ENCODE results near the gene DMAC2.
"Not testable (repeated sequence)": the region's sequence is repeated elsewhere in the genome, so short reads cannot be mapped to it uniquely, and the experiment has no call there.

Gene DMAC2

DNA sequence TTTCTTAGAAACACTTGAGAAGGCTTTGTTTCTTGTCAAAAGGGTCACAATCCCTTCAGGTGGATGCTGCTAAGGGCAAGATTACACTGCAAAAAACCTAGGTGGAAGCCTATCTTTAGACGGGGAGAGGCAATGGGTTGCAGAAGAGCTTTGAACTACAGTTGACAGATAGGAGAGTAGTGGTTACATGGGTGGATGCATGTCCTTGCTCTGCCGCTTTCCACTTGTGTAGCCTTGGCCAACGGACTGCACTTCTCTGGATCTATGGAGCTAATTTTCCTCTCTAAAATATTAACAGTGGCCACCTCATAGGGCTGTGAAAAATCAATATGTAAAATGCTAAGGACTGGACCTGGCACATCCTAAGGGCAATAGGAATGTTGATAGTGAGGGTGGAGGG, 41.1 kb downstream of the DMAC2 start:
- DNase-seq (ENCODE audit: low read depth) = no peak

GRCh38 chr19:41398050-41398418, 41.7 kb downstream of the DMAC2 start:
- DNase-seq (ENCODE audit: low read depth) = no peak

- DNase-seq (ENCODE audit: low read depth) = peak; percentile 99
Observed at GRCh38 chr19:41397086-41398049, 42.3 kb downstream of the DMAC2 start, which contains the start of the genes BCKDHA and EXOSC5. Gene BCKDHA, plus strand, starts transcription at chr19:41397818. Its CDS starts 10 bp downstream, at chr19:41397828. Gene EXOSC5, minus strand, starts transcription at chr19:41397359. Its CDS starts 31 bp downstream, at chr19:41397328.

DNA sequence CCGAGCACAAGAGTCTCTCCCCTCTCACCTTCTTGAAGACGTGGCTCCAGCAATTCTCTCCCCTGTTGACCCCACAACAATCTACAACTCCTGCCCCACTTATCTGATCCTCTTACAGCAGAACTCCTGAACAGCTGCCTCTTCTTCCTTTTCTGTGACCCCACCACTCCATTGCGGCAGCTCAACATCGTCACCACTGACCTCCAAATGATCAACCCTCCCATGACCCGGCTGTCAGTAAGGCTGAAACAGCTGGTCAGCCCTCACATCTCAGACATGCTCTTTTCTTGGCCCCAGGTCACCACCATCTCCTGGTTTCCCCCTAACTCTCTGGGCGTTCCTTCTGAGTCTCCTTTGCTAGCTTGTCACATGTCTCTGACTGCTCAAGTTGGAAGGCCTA, 44.4 kb downstream of the DMAC2 start:
- DNase-seq (ENCODE audit: low read depth) = no peak

GRCh38 chr19:41392775-41393174, 46.9 kb downstream of the DMAC2 start:
- DNase-seq (ENCODE audit: low read depth) = no peak

DNA sequence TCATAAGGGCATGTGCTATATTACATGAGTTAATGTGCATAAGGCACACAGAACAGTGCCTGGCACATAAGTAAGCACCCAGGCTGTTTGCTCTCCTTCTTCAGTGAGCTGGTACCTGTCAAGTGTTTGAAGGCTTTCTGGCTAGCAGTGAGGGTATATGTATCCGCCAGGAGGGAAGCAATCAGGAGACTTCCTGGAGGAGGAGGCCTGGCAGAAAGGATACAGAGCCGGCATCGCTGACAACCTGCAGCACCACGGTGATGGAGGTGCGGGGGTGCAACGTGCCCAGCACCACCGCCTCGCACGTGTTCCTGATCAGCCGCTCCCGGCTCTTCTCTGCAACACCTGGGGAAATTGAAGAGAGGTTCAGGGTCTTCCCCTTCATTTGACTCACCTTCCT, 48.1 kb downstream of the DMAC2 start:
- DNase-seq (ENCODE audit: low read depth) = no peak

GRCh38 chr19:41386442-41386841, 53.3 kb downstream of the DMAC2 start:
- no peak for DNase-seq (ENCODE audit: low read depth)

DNA sequence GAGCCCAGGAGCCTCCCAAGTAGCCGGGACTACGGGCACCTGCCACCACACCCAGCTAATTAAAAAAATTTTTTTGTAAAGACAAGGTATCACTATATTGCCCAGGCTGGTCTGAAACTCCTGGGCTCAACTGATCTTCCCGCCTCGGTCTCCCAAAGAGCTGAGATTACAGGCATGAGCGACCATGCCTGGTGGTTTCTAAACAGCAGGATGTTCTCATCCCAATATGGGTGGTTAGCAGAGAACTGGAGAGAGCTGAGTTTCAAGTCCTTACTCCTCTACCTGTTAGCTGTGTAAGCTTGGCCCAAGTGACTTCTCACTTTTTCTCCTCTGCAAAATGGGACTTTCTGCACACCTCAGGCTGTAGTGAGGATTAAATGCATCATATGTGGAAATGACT, 55.4 kb downstream of the DMAC2 start:
- no peak for DNase-seq (ENCODE audit: low read depth)

DNA sequence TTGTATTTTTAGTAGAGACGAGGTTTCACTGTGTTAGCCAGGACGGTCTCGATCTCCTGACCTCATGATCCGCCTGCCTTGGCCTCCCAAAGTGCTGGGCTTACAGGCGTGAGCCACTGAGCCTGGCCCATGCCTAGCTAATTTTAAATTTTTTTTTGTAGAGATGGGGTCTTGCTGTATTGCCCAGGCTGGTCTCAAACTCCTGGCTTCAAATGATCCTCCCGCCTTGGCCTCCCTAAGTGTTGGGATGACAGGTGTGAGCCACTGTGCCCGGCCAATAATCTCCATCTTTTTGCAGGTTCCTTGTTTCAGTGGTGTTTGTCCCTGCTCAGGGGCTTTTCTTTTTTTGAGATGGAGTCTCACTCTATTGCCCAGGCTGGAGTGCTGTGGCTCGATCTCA, 58.2 kb downstream of the DMAC2 start:
- not testable (repeated sequence) for DNase-seq (ENCODE audit: low read depth)

Data from activated gamma-delta T cell treated with anti-CD3 and anti-CD28 coated beads, Interleukin-2, amount 50 U/mL, for 16 hours (primary cell).